A549 (cell line): Measurements from ENCODE around the gene OR1F1. TPM values are rescaled to one million over a fixed set of nuclear protein-coding genes. Genes with fewer than 3 reads are reported as not detected.

ENCODE experiments used
- ATAC-seq, 2 experiments: fragments of 200-7000 bp in 1 of 2; fragments of >200 bp in 1 of 2; cut with Nextera tagmentation in 1 of 2; cut with Tn5 transposase in 1 of 2; 3 replicates each; pipeline versions ENCODE4 v1.8.0 to v1.9.1; 2018 to 2020; ENCODE audit warnings: mild to moderate bottlenecking in 1 of 2, moderate library complexity in 1 of 2
- CTCF ChIA-PET: fragments of 300-600 bp; sonication (Branson Sonifier 250); formaldehyde crosslinking; extraction: SDS; loops from one replicate; lab custom pipeline; 2021; ENCODE audit warnings: antibody characterized with exemption, inconsistent platforms; lab: Yijun Ruan, JAX
- POLR2A ChIA-PET: fragments of 350-600 bp; formaldehyde crosslinking; extraction: SDS; loops from one replicate; lab custom pipeline; 2021; ENCODE audit warnings: antibody characterized with exemption, inconsistent platforms; lab: Yijun Ruan, JAX
- DNase-seq, 2 experiments: peaks; one replicate each; pipeline versions ENCODE4 v3.0.0 to v3.0.0-alpha.2; 2011 to 2016; ENCODE audit warnings: low read depth in 1 of 2, low spot score in 1 of 2
- FAIRE-seq: peaks from 2 replicates; lab custom pipeline; 2011; peaks lifted over from hg19 to GRCh38; lab: Jason Lieb, UNC
- H3K27ac ChIP-seq, 2 experiments: fragments of >200 bp; sonication (Bioruptor Twin); formaldehyde crosslinking; 3 replicates each; pipeline ENCODE4 v1.5.1; 2016 to 2017
- H3K4me1 ChIP-seq: fragments of >200 bp; sonication (Bioruptor Twin); formaldehyde crosslinking; 3 replicates; pipeline ENCODE4 v1.6.1; 2016
- H3K4me2 ChIP-seq: fragments of >200 bp; sonication (Bioruptor Twin); formaldehyde crosslinking; 3 replicates; pipeline ENCODE4 v1.6.1; 2016
- H3K4me3 ChIP-seq: fragments of >200 bp; sonication (Bioruptor Twin); formaldehyde crosslinking; 3 replicates; pipeline ENCODE4 v1.5.1; 2016
- H3K9me3 ChIP-seq: fragments of >200 bp; sonication (Bioruptor Twin); formaldehyde crosslinking; 3 replicates; pipeline ENCODE4 v1.6.1; 2016
- BHLHE40 ChIP-seq: IDR thresholded peaks from 2 replicates; pipeline ENCODE4 v1.6.1; 2012; ENCODE audit warnings: low read depth, low read length, inconsistent platforms
- CHD2 ChIP-seq: fragments of 150-350 bp; IDR thresholded peaks from 2 replicates; pipeline ENCODE4 v1.6.1; 2014; ENCODE audit warnings: low read length; ENCODE audit not compliant: partially characterized antibody
- CHD4 ChIP-seq: fragments of 200-600 bp; sonication (generic); IDR thresholded peaks from 2 replicates; pipeline ENCODE4 v1.6.1; 2016; ENCODE audit warnings: antibody characterized with exemption, mild to moderate bottlenecking, borderline replicate concordance
- EHMT2 ChIP-seq: fragments of 200-600 bp; sonication (generic); IDR thresholded peaks from 2 replicates; pipeline ENCODE4 v1.6.1; 2016; ENCODE audit warnings: antibody characterized with exemption, low read depth, mild to moderate bottlenecking, moderate library complexity
- ELK1 ChIP-seq: fragments of 150-350 bp; IDR thresholded peaks from 2 replicates; pipeline ENCODE4 v1.6.1; 2014; ENCODE audit warnings: low read depth, mild to moderate bottlenecking, low read length
- EP300 ChIP-seq, 2 experiments: fragments of >200 bp; sonication (Bioruptor Twin); formaldehyde crosslinking; IDR thresholded peaks; 2 replicates in 1 of 2; 3 replicates in 1 of 2; pipeline ENCODE4 v1.6.1; 2016 to 2017
- FOSL2 ChIP-seq, 2 experiments: fragments of 450-650 bp in 1 of 2; fragments of >200 bp in 1 of 2; sonication (Bioruptor Twin) in 1 of 2; formaldehyde crosslinking; IDR thresholded peaks; 2 replicates each; pipeline versions ENCODE4 v1.5.0 to v1.6.1; 2016 to 2020; ENCODE audit warnings: mild to moderate bottlenecking in 1 of 2, moderate library complexity in 1 of 2
- HES2 ChIP-seq: fragments of >200 bp; sonication (Bioruptor Twin); formaldehyde crosslinking; IDR thresholded peaks from 2 replicates; pipeline ENCODE4 v1.6.1; 2016
- HOXA7 ChIP-seq: fragments of 250-450 bp; sonication (Bioruptor Pico); IDR thresholded peaks from 2 replicates; pipeline ENCODE4 v1.5.0; 2020; ENCODE audit warnings: mild to moderate bottlenecking, moderate library complexity
- HOXB13 ChIP-seq: fragments of 250-450 bp; sonication (Bioruptor Pico); IDR thresholded peaks from 2 replicates; pipeline ENCODE4 v1.5.0; 2020; ENCODE audit warnings: low read depth, mild to moderate bottlenecking, moderate library complexity
- HOXB5 ChIP-seq: fragments of 250-450 bp; sonication (Bioruptor Pico); IDR thresholded peaks from 2 replicates; pipeline ENCODE4 v1.5.0; 2020; ENCODE audit warnings: mild to moderate bottlenecking, moderate library complexity
- JUN ChIP-seq, 2 experiments: fragments of >200 bp; sonication (Bioruptor Twin); formaldehyde crosslinking; IDR thresholded peaks; 2 replicates in 1 of 2; 3 replicates in 1 of 2; pipeline ENCODE4 v1.6.1; 2016 to 2017
- MAFK ChIP-seq: fragments of 450-650 bp; IDR thresholded peaks from 2 replicates; pipeline ENCODE4 v1.6.1; 2014; ENCODE audit not compliant: partially characterized antibody
- MAZ ChIP-seq: fragments of 150-350 bp; IDR thresholded peaks from 2 replicates; pipeline ENCODE4 v1.6.1; 2014; ENCODE audit warnings: antibody characterized with exemption, low read depth, low read length, borderline replicate concordance
- MYC ChIP-seq: IDR thresholded peaks from 2 replicates; pipeline ENCODE4 v1.6.1; 2012; ENCODE audit warnings: mild to moderate bottlenecking, inconsistent platforms, low read length, improper control_type of control experiment, borderline replicate concordance
- NFE2L2 ChIP-seq: fragments of 150-350 bp; conservative IDR thresholded peaks from 2 replicates; pipeline ENCODE4 v1.6.1; 2014; ENCODE audit warnings: low read length
- NPAS2 ChIP-seq: fragments of 250-450 bp; sonication (Bioruptor Pico); IDR thresholded peaks from 2 replicates; pipeline ENCODE4 v1.8.0; 2022; ENCODE audit warnings: mild to moderate bottlenecking, moderate library complexity, borderline replicate concordance
- POLR2A ChIP-seq: IDR thresholded peaks from 2 replicates; pipeline ENCODE4 v1.6.1; 2012; ENCODE audit warnings: mild to moderate bottlenecking, low read length
- POLR2AphosphoS2 ChIP-seq: conservative IDR thresholded peaks from 2 replicates; pipeline ENCODE4 v1.6.1; 2012; ENCODE audit warnings: low read length, improper control_type of control experiment, inconsistent platforms
- RFX5 ChIP-seq: fragments of 450-650 bp; IDR thresholded peaks from 2 replicates; pipeline ENCODE4 v1.7.1; 2014; ENCODE audit warnings: antibody characterized with exemption, mild to moderate bottlenecking, moderate library complexity
- RNF2 ChIP-seq: fragments of 200-600 bp; sonication (generic); IDR thresholded peaks from 2 replicates; pipeline ENCODE4 v1.6.1; 2016; ENCODE audit warnings: low read depth, mild to moderate bottlenecking, antibody characterized with exemption, moderate library complexity, borderline replicate concordance
- SMC3 ChIP-seq: fragments of >200 bp; sonication (Bioruptor Twin); formaldehyde crosslinking; IDR thresholded peaks from 3 replicates; pipeline ENCODE4 v1.6.1; 2018; ENCODE audit warnings: inconsistent platforms
- TFCP2L1 ChIP-seq: fragments of 250-450 bp; sonication (Bioruptor Pico); IDR thresholded peaks from 2 replicates; pipeline ENCODE4 v1.5.0; 2021; ENCODE audit warnings: mild to moderate bottlenecking
- ZFP36 ChIP-seq: fragments of 450-650 bp; IDR thresholded peaks from 2 replicates; pipeline ENCODE4 v1.6.1; 2014; ENCODE audit warnings: borderline replicate concordance; ENCODE audit not compliant: partially characterized antibody
- ZNF302 ChIP-seq: fragments of 250-450 bp; sonication (Bioruptor Pico); IDR thresholded peaks from 2 replicates; pipeline ENCODE4 v1.9.0; 2021; ENCODE audit warnings: inconsistent platforms, mild to moderate bottlenecking, moderate library complexity
- ZSCAN20 ChIP-seq: fragments of 250-450 bp; sonication (Bioruptor Pico); IDR thresholded peaks from 2 replicates; pipeline ENCODE4 v1.8.0; 2022; ENCODE audit warnings: mild to moderate bottlenecking, moderate library complexity
- WGBS: methylation state at CpG from one replicate; pipeline ENCODE4 v1.1.6; 2017; ENCODE audit errors: missing lambda C conversion rate; 5-methylcytosine and 5-hydroxymethylcytosine counted together
- polyA plus RNA-seq, 4 experiments: library from polyadenylated mRNA; depleted of rRNA in 3 of 4; stranded (reverse); fragments of >200 nt; fragmentation: RNase III in 1 of 4; extraction: RNeasy Plus Mini Kit Qiagen cat#74134 plus additional on column Dnase treatment in 1 of 4; gene quantifications; 2 replicates in 3 of 4; 3 replicates in 1 of 4; pipeline ENCODE4 v1.2.3, GENCODE V29; 2011 to 2017
- TF ChIP-seq, protein P1 (sequence below): fragments of 250-450 bp; sonication (Bioruptor Pico); IDR thresholded peaks from 2 replicates; pipeline ENCODE4 v1.5.0; 2020; ENCODE audit warnings: low read depth, mild to moderate bottlenecking, moderate library complexity
- TF ChIP-seq, protein P2 (sequence below): fragments of >200 bp; sonication (Bioruptor Twin); formaldehyde crosslinking; IDR thresholded peaks from 3 replicates; pipeline ENCODE4 v1.6.1; 2016

Gene OR1F1
- polyA plus RNA-seq, 2 of the 4 experiments (the other 2 are of a cell fraction): 0.31 to 1.3 TPM

GRCh38 chr16:3157229-3158025 lies 30.6 kb upstream of the OR1F1 start (continued):
- peak; percentile 20; the same call in 1 of the 3 replicates for TF ChIP-seq SMC3

GRCh38 chr16:3158026-3158509 lies 29.9 kb upstream of the OR1F1 start:
- peak; percentile 29 to 35 for ATAC-seq
- Histone ChIP-seq H3K4me2 (peak overlapping the region; percentile 100), H3K27ac (peak overlapping the region; percentile 89 to 96)
- no peak for FAIRE-seq
- DNase-seq: no peak
- TF ChIP-seq MAFK: no peak
- no peak for TF ChIP-seq ZFP36
- TF ChIP-seq RNF2: 0 out of 2 replicates have a peak, but pooled peaks have one; percentile 10
- TF ChIP-seq, all 56 proteins: peak for 1
- Histone ChIP-seq H3K4me3 (peak overlapping the region; percentile 95), H3K9me3 (no peaks in the 10 kb centered on the region), H3K4me1 (no peaks in the 10 kb centered on the region)
- POLR2A ChIA-PET: interaction anchor here (0.9 to 5.8 kb wide), 11 partner anchors 9 to 130 kb away, joined by 4 to 43 read pairs (median 5); partner anchors contain the start of genes ZNF213 and ZNF263
- WGBS: 2% methylated on average over 27 of the region's 27 CpGs
- CTCF ChIA-PET: interaction anchor here (0.6 to 4.7 kb wide), 9 partner anchors 10 to 127 kb away, joined by 3 to 36 read pairs (median 7); no protein-coding TSS in a partner anchor

GRCh38 chr16:3158510-3159314 lies 29.3 kb upstream of the OR1F1 start:
- peak; percentile 94 to 95 for DNase-seq
- under 1% methylated on average over 41 of the region's 70 CpGs for WGBS
- FAIRE-seq: no peak
- H3K27ac ChIP-seq: peak overlapping the region; percentile 89 to 96
- POLR2A ChIA-PET: interaction anchor here (0.6 to 5.8 kb wide), 13 partner anchors 10 to 130 kb away, joined by 3 to 43 read pairs (median 4); partner anchors contain the start of genes ZNF213 and ZNF263
- H3K4me2 ChIP-seq: peak overlapping the region; percentile 100
- H3K4me1 ChIP-seq: no peaks in the 10 kb centered on the region
- CTCF ChIA-PET: interaction anchor here (1.0 to 4.7 kb wide), 8 partner anchors 9 to 127 kb away, joined by 3 to 36 read pairs (median 7); no protein-coding TSS in a partner anchor
- no peaks in the 10 kb centered on the region for H3K9me3 ChIP-seq
- ATAC-seq: peak; percentile 63 to 66
- H3K4me3 ChIP-seq: peak overlapping the region; percentile 95
- TF ChIP-seq MAZ (0 out of 2 replicates have a peak, but pooled peaks have one; percentile 49), TFCP2L1 (CRISPR knock-in tag) (no peak), EP300 (IDR thresholded peaks at IDR 0.05) (no peak), MAFK (no peak), ELK1 (no peak), JUN (IDR thresholded peaks at IDR 0.05) (peak in 1 of 2 experiments; percentile 63; a peak in 3 of 5 replicates), HOXA7 (CRISPR knock-in tag) (no peak), BHLHE40 (no peak), ZFP36 (no peak), NPAS2 (CRISPR knock-in tag) (no peak), ZSCAN20 (CRISPR knock-in tag) (no peak), POLR2A (0 out of 2 replicates have a peak, but pooled peaks have one; percentile 6), SMC3 (no peak), HES2 (no peak), CHD4 (no peak), ZNF302 (no peak), HOXB13 (no peak), NFE2L2 (no peak), EHMT2 (no peak), HOXB5 (CRISPR knock-in tag) (no peak), POLR2AphosphoS2 (no peak), MYC (no peak), RFX5 (no peak), FOSL2 (IDR thresholded peaks at IDR 0.05) (no peak), FOSL2 (CRISPR knock-in tag; IDR thresholded peaks at IDR 0.05) (no peak), CHD2 (peak; percentile 64)
- TF ChIP-seq, protein P1, sequence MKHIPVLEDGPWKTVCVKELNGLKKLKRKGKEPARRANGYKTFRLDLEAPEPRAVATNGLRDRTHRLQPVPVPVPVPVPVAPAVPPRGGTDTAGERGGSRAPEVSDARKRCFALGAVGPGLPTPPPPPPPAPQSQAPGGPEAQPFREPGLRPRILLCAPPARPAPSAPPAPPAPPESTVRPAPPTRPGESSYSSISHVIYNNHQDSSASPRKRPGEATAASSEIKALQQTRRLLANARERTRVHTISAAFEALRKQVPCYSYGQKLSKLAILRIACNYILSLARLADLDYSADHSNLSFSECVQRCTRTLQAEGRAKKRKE (CRISPR knock-in tag): no peak
- TF ChIP-seq, protein P2, sequence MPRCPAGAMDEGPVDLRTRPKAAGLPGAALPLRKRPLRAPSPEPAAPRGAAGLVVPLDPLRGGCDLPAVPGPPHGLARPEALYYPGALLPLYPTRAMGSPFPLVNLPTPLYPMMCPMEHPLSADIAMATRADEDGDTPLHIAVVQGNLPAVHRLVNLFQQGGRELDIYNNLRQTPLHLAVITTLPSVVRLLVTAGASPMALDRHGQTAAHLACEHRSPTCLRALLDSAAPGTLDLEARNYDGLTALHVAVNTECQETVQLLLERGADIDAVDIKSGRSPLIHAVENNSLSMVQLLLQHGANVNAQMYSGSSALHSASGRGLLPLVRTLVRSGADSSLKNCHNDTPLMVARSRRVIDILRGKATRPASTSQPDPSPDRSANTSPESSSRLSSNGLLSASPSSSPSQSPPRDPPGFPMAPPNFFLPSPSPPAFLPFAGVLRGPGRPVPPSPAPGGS: 0 out of 3 replicates have a peak, but pooled peaks have one; percentile 51
